ENCODE results near the gene NOP53.
"Not testable (repeated sequence)": the region's sequence is repeated elsewhere in the genome, so short reads cannot be mapped to it uniquely, and the experiment has no call there.

NOP53 gene

DNA sequence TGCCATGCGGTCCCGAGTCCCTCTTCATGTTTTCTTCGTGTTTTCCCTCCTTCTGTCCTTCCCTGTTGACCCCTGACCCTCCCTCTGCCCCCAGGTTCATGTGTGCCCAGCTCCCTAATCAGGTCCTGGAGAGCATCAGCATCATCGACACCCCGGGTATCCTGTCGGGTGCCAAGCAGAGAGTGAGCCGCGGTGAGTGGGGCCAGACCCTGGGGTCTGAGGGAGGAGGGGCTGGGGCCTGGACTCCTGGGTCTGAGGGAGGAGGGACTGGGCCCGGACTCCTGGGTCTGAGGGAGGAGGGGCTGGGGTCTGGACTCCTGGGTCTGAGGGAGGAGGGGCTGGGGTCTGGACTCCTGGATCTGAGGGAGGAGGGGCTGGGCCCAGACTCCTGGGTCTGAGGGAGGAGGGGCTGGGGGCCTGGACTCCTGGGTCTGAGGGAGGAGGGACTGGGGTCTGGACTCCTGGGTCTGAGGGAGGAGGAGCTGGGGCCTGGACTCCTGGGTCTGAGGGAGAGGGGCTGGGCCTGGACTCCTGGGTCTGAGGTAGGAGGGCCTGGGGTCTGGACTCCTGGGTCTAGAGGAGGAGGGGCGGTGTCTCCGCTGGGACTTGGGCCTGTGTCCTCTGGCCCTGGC, 26.8 kb upstream of the NOP53 start:
- DNase-seq (ENCODE audit: low spot score): not testable (repeated sequence)

- peak; percentile 38 for DNase-seq (ENCODE audit: low spot score)
Observed at GRCh38 chr19:47719047-47719859, 26.1 kb upstream of the NOP53 start.

- no peak for DNase-seq (ENCODE audit: low spot score)
Observed at GRCh38 chr19:47720669-47721422, 24.5 kb upstream of the NOP53 start.

- no peak for DNase-seq (ENCODE audit: low spot score)
Observed at GRCh38 chr19:47723581-47723940, 21.8 kb upstream of the NOP53 start.

- DNase-seq (ENCODE audit: low spot score): no peak
Observed at GRCh38 chr19:47725759-47726401, 19.5 kb upstream of the NOP53 start.

- DNase-seq (ENCODE audit: low spot score): no peak
Observed at GRCh38 chr19:47726467-47726866, 18.9 kb upstream of the NOP53 start.

- not testable (repeated sequence) for DNase-seq (ENCODE audit: low spot score)
Observed at GRCh38 chr19:47728295-47728694, 17.1 kb upstream of the NOP53 start.

- DNase-seq (ENCODE audit: low spot score): no peak
Observed at GRCh38 chr19:47729468-47729798, 15.9 kb upstream of the NOP53 start.

DNA sequence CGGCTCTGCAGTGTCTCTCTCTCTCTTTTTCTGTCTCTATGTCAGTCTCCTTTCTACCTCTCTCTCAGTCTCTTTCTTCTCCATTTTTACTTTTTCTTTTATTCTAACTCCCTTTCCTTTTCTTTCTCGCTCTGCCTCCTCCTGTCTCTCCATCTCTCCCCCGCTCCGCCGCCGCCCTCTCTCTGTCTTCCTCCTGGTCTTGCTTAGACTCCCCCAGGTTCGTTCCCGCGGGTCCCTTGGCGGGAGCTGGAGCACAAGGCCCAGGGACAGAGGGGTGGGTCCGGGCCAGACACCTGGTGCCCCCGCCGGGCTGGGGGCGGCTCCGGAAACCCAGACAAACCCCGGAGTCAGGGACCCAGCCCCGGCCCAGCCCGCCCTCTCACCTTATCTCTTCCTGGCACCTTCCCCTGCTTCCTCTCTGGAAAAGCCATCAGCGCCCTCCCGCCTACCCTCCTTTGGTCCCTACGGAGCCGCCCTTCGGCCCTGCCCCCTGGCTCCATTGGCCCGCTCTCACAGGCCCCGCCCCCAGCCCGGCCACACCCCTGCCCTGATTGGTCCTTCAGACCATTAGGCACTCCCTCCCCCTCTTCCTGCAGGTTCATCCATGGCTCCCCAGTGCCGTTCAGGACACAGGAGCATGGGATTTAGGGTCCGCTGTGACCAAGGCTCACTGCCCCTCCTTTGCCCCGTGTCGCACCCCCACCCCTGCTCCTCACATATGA, 15.4 kb upstream of the NOP53 start:
- DNase-seq (ENCODE audit: low spot score): peak; percentile 56

- no peak for DNase-seq (ENCODE audit: low spot score)
Observed at GRCh38 chr19:47730521-47730889, 14.8 kb upstream of the NOP53 start.

GRCh38 chr19:47730910-47731309, 14.4 kb upstream of the NOP53 start:
- no peak for DNase-seq (ENCODE audit: low spot score)

DNA sequence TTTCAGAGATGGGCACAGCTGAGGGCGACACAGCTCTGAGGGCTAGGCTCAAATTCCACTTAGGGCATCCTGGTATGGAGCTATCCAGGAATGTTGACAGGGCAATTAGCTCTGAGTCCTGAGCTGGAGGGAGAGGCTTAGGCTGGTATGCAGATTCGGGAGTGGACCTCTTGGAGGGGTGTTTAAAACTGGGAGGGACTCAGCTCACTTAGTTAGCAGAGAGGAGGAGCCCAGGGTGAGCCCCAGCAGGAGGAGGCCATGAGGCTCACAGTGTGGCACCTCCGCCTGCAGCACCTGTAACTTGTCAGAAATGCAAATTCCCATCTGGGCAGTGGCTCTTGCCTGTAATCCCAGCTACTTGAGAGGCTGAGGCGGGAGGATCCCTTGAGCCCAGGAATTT, 10.2 kb upstream of the NOP53 start:
- no peak for DNase-seq (ENCODE audit: low spot score)

DNA sequence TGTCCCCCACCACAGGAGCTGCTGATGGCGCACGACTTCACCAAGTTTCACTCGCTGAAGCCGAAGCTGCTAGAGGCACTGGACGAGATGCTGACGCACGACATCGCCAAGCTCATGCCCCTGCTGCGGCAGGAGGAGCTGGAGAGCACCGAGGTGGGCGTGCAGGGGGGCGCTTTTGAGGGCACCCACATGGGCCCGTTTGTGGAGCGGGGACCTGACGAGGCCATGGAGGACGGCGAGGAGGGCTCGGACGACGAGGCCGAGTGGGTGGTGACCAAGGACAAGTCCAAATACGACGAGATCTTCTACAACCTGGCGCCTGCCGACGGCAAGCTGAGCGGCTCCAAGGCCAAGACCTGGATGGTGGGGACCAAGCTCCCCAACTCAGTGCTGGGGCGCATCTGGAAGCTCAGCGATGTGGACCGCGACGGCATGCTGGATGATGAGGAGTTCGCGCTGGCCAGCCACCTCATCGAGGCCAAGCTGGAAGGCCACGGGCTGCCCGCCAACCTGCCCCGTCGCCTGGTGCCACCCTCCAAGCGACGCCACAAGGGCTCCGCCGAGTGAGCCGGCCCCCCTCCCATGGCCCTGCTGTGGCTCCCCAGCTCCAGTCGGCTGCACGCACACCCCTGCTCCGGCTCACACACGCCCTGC, 4.4 kb upstream of the NOP53 start:
- no peak for DNase-seq (ENCODE audit: low spot score)

DNA sequence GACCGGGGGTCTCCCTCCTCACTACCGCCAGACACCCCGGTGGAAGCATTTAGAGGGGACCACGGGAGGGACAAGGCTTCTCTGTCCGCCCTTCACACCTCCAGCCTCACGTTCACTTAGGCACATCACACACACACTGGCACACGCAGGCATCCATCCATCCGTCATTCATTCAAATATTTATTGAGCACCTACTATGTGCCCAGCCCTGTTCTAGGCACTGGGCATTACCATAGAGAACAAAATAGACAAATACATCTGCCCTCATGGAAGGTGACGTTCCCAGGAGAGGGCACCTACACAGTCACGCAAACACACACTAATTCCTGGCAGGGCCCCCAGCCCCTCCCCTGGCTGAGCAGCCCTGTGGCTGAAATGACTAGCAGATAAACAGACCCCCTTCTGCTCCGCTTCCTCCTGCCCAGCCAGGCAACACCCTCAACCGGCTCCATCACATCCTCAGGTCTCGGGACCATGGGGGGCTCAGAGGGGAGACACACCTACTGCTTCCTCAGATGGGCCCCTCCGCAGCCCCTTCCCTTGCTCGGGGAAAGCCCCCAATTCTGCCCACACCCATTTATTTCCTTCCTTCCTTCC, 3.7 kb upstream of the NOP53 start:
- no peak for DNase-seq (ENCODE audit: low spot score)

DNA sequence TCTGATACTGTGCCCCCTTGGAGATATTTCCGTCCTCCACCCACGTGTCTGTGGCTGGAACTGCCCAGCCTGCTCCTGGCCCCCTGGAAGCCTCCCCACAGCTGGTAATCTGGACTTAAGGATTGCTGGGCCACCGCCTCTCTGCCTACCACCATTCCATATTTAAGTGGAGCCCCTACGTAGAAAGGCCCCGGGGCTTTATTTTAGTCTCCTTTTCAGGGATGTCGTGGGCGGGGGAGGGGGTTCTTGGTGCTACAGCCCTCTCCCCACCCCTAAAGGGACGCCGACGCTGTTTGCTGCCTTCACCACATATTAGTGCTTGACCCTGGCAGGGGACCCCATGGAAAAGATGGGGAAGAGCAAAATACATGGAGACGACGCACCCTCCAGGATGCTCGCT, 2.7 kb upstream of the NOP53 start:
- DNase-seq (ENCODE audit: low spot score): no peak

- not testable (repeated sequence) for DNase-seq (ENCODE audit: low spot score)
Observed at GRCh38 chr19:47746129-47746528, 783 bp downstream of the NOP53 start.

GRCh38 chr19:47749326-47749725, 4.0 kb downstream of the NOP53 start:
- no peak for DNase-seq (ENCODE audit: low spot score)

DNA sequence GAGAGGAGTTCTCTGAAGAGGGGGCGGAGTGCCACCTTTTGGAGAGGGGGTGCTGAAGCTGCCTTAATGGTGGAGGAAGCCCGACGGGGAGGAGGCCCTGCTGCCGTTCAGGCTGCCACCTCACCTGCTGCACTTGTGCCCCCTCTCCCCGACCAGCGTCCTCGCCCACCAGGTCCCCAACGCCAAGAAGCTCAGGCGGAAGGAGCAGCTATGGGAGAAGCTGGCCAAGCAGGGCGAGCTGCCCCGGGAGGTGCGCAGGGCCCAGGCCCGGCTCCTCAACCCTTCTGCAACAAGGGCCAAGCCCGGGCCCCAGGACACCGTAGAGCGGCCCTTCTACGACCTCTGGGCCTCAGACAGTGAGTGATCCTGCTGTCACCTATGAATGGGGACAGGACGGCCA, 5.4 kb downstream of the NOP53 start:
- no peak for DNase-seq (ENCODE audit: low spot score)

GRCh38 chr19:47752440-47753211, 7.3 kb downstream of the NOP53 start:
- no peak for DNase-seq (ENCODE audit: low spot score)
